Natural killer cell treated with Interleukin-12 subunit alpha and Interleukin-12 subunit beta and Interleukin-15 and Interleukin-18, amount 100 ng/mL, for 72 hours (primary cell): ENCODE measurements around the gene VSNL1. TPM values are rescaled to one million over a fixed set of nuclear protein-coding genes. Genes with fewer than 3 reads are reported as not detected.

Experiments
- total RNA-seq, 2 donors: library from RNA; stranded (reverse); gene quantifications; one replicate each; pipeline ENCODE4 v1.2.3, GENCODE V29; 2022

Gene VSNL1
- total RNA-seq, 2 donors from 2014 or later = not detected

Other genes starting within 250 kb of the VSNL1 start
- not detected for gene RAD51AP2, start 22.3 kb upstream of the VSNL1 start, total RNA-seq
- gene SMC6, start 213.1 kb downstream of the VSNL1 start, total RNA-seq = 10 to 100 TPM; 19.9 to 30.4 TPM
- gene GEN1, start 213.4 kb downstream of the VSNL1 start, total RNA-seq = 10 to 100 TPM; 31.0 to 51.2 TPM